NT2/D1 (cell line): ENCODE data around the gene OPN3.

Experiments used
- SUZ12 ChIP-seq: IDR thresholded peaks from 2 replicates; pipeline ENCODE4 v1.6.1; 2011; ENCODE audit not compliant: insufficient read length, insufficient read depth; ENCODE audit errors: extremely low read depth
- YY1 ChIP-seq: IDR thresholded peaks from 2 replicates; pipeline ENCODE4 v1.6.1; 2011; ENCODE audit not compliant: insufficient read length, insufficient read depth
- ZNF274 ChIP-seq: IDR thresholded peaks from 2 replicates; pipeline ENCODE4 v1.6.1; 2011; ENCODE audit warnings: mild to moderate bottlenecking, low read depth, low read length

- TF ChIP-seq SUZ12 (no peak), YY1 (no peak), ZNF274 (no peak)
These were observed 82.5 kb downstream of the OPN3 start for GRCh38 chr1:241557551-241558193.
